ENCODE data around the gene BRF1.

- TF ChIP-seq TCF12 (IDR thresholded peaks at IDR 0.05): no peak
- TF ChIP-seq CTCF (IDR thresholded peaks at IDR 0.05): no peak
- no peak for TF ChIP-seq POLR2AphosphoS5 (IDR thresholded peaks at IDR 0.05; ENCODE audit: low read depth, low read length)
- TF ChIP-seq PBX3 (IDR thresholded peaks at IDR 0.05): no peak
- TF ChIP-seq MAX (IDR thresholded peaks at IDR 0.05; ENCODE audit: low read depth): no peak
- no peak for TF ChIP-seq TAF1 (IDR thresholded peaks at IDR 0.05; ENCODE audit: borderline replicate concordance, low read depth, low read length)
- TF ChIP-seq RAD21 (IDR thresholded peaks at IDR 0.05; ENCODE audit: low read length): no peak
- no peak for TF ChIP-seq GATA2 (CRISPR knock-in tag; IDR thresholded peaks at IDR 0.05)
- TF ChIP-seq, protein P1, sequence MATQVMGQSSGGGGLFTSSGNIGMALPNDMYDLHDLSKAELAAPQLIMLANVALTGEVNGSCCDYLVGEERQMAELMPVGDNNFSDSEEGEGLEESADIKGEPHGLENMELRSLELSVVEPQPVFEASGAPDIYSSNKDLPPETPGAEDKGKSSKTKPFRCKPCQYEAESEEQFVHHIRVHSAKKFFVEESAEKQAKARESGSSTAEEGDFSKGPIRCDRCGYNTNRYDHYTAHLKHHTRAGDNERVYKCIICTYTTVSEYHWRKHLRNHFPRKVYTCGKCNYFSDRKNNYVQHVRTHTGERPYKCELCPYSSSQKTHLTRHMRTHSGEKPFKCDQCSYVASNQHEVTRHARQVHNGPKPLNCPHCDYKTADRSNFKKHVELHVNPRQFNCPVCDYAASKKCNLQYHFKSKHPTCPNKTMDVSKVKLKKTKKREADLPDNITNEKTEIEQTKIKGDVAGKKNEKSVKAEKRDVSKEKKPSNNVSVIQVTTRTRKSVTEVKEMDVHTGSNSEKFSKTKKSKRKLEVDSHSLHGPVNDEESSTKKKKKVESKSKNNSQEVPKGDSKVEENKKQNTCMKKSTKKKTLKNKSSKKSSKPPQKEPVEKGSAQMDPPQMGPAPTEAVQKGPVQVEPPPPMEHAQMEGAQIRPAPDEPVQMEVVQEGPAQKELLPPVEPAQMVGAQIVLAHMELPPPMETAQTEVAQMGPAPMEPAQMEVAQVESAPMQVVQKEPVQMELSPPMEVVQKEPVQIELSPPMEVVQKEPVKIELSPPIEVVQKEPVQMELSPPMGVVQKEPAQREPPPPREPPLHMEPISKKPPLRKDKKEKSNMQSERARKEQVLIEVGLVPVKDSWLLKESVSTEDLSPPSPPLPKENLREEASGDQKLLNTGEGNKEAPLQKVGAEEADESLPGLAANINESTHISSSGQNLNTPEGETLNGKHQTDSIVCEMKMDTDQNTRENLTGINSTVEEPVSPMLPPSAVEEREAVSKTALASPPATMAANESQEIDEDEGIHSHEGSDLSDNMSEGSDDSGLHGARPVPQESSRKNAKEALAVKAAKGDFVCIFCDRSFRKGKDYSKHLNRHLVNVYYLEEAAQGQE (IDR thresholded peaks at IDR 0.05; ENCODE audit: low read depth, low read length): no peak
- no peak for TF ChIP-seq EP300 (IDR thresholded peaks at IDR 0.05; ENCODE audit: borderline replicate concordance in 1 of 2, low read depth in 1 of 2, low read length in 1 of 2)
- TF ChIP-seq CHD2 (IDR thresholded peaks at IDR 0.05; ENCODE audit: low read length, partially characterized antibody): no peak
- TF ChIP-seq JUND (IDR thresholded peaks at IDR 0.05): no peak
- TF ChIP-seq, protein P2, sequence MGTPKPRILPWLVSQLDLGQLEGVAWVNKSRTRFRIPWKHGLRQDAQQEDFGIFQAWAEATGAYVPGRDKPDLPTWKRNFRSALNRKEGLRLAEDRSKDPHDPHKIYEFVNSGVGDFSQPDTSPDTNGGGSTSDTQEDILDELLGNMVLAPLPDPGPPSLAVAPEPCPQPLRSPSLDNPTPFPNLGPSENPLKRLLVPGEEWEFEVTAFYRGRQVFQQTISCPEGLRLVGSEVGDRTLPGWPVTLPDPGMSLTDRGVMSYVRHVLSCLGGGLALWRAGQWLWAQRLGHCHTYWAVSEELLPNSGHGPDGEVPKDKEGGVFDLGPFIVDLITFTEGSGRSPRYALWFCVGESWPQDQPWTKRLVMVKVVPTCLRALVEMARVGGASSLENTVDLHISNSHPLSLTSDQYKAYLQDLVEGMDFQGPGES (IDR thresholded peaks at IDR 0.05; ENCODE audit: low read depth, low read length): no peak
- TF ChIP-seq SMC3 (IDR thresholded peaks at IDR 0.05; ENCODE audit: low read depth, low read length): no peak
These were observed 27.7 kb downstream of the BRF1 start for GRCh38 chr14:105273062-105273461.

All from SK-N-SH (cell line).